ENCODE measurements around the gene EHD2.
"Not testable (repeated sequence)": the region's sequence is repeated elsewhere in the genome, so short reads cannot be mapped to it uniquely, and the experiment has no call there.

The EHD2 gene

GRCh38 chr19:47693489-47693888, 19.7 kb upstream of the EHD2 start:
- no peak for DNase-seq

GRCh38 chr19:47693903-47694302, 19.3 kb upstream of the EHD2 start:
- DNase-seq, result no peak

- no peak for DNase-seq
Observed at GRCh38 chr19:47694466-47695273, 18.6 kb upstream of the EHD2 start.

DNA sequence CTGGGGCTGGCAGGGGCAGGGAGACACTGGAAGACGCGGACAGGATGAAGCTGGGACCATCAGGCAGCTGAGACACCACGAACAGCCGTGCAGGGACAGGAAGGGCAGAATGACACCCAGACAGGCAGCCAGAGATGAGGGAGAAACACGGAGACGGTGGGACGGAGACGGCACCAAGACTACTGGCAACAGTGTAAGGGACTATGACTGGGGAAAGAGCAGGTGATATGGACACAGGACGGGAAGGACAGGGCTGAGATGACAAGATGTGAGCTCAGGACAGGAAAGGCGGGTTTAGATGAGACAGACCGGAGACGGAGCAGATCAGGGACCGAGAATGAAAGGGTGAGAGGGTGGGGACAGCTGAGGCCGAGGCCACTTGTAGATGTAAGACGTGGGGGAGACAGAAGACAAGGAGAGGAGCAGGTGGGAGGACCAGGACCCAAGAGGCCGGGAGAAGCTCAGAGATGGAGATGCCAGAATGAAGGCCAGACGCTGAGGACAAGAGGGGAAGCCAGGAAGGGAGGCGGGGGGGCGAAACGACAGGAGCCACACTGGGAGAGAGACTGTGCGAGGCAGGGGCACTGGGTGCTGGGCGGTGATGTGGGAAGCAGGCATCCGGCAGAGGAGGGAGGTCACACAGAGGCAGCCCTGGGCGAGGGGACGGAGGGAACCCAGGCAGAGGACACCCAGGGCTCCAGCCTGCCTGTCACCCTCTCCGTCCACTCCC, 17.5 kb upstream of the EHD2 start:
- DNase-seq, result no peak

- DNase-seq, result no peak
Observed at GRCh38 chr19:47696635-47697034, 16.6 kb upstream of the EHD2 start.

DNA sequence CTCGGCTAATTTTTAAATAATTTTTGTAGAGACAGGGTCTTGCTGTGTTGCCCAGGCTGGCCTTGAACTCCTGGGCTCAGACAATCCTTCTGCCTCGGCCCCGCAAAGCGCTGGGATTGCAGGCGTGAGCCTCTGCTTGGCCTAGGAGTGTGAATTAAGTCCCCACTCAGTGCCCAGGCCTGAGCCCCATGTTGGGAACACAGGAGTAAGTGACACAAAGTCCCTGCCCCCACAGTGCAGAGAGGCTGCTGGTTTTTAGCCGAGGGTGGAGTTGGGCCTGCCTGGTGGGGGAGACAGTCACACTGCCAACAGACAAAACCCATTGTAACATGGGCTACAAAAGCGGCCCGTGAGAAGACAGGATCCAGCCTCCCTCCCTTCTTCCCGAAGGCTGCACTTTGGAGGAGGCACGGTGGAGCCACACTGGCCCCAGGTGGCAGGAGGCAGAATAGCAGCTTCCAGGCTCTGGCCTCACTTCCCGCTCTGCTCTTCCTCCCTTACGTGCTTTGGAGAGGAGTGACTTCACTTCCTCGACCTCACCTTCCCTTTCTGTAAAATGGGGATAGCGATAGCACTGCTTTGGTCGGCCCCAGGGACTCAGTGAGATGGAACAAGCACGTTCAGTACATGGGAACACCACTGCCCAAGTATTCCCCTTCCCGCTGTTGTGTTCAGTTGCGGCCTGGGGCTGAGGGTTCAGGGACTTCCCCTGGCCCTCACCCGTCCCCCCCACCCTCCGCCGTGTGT, 15.2 kb upstream of the EHD2 start:
- DNase-seq, result peak; percentile 53 to 56

- no peak for DNase-seq
Observed at GRCh38 chr19:47698631-47699359, 14.4 kb upstream of the EHD2 start.

- peak; percentile 48 to 61 for DNase-seq
Observed at GRCh38 chr19:47699360-47699917, 13.8 kb upstream of the EHD2 start.

DNA sequence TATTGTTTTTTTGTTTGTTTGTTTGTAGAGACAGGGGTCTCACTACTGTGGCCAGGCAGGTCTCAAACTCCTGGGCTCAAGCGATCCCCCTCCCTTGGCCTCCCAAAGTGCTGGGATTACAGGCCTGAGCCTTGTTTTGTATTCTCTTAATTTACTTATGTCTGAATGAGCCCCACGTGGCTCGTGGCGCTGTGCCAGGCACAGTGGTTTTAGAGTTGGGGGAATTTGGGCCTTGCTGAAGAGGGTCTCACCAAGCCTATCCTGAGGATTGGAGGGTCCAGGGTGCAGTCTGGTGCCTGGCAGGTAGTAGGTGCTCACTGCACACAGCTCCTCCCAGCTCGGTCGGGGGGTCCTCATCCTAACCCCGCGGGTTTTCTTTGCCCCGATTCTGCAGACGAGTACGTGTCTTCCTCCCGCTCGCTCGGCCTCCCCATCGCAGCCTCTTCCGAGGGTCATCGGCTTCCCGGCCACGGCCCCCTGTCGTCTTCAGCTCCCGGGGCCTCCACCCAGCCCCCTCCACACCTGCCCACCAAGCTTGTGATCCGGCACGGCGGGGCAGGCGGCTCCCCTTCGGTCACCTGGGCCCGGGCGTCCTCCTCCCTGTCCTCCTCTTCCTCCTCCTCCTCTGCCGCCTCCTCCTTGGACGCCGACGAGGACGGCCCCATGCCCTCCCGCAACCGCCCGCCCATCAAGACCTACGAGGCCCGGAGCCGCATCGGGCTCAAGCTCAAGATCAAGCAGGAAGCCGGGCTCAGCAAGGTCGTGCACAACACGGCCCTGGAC, 12.1 kb upstream of the EHD2 start:
- DNase-seq, result no peak

GRCh38 chr19:47701717-47702552, 11.3 kb upstream of the EHD2 start:
- DNase-seq, result no peak

GRCh38 chr19:47702671-47703070, 10.6 kb upstream of the EHD2 start:
- no peak for DNase-seq

GRCh38 chr19:47703301-47703700, 9.9 kb upstream of the EHD2 start:
- no peak for DNase-seq

DNA sequence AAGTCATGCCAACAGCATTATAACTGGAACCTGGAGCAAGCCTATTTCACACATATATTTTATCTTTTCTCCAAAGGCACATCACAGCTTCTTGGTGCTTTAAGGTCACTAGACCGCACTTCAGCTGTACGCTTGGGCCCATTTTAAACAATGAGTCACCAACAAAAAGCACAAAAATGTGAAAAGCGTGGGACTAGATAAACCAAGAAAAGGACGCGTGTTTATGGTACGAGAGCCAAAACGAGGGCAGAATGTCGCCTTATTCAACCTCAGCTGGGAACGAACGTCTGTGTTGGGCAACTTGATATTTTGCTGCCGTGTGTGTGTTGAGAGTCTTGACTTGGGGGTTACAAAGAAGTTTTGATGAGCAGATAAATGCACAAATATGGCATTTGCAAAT, 9.2 kb upstream of the EHD2 start:
- no peak for DNase-seq

DNA sequence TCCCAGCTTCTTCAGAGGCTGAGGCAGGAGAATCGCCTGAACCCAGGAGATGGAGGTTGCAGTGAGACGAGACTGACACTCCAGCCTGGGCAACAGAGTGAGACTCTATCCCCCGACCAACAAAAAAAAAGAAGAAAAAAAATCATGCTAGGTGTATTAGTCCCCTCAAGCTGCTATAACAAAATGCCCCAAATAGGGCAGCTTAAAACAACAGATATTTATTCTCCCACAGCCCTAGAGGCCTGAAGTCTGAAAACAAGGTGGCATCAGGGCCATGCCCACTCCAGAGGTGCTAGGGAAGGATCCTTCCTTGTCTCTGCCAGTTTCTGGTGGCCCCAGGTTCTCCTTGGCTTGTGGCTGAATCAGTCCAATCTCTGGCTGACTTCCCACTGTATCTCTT, 8.6 kb upstream of the EHD2 start:
- DNase-seq, result no peak

- peak; percentile 75 to 79 for DNase-seq
Observed at GRCh38 chr19:47707135-47707925, 5.9 kb upstream of the EHD2 start.

- DNase-seq, result no peak
Observed at GRCh38 chr19:47711652-47712242, 1.5 kb upstream of the EHD2 start.

DNA sequence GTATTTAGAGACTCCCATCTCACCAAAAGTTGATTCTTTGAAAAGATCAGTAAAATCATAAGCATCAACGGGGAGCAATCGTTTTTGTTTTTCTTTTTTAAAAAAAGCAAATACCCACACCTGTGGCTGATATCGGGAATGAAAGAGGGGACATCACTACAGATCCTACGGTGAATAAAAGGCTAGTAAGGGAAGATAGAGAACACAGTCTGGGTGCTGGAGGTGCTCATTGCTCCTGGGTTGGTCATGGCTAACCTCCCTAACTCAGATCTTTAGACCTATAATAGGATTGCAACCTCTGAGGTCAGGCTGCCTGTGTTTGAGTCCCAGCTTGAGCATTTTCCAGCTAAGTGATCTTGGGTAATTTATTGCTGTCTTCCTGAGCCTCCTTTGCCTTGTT, 1.1 kb downstream of the EHD2 start:
- DNase-seq, result no peak

- DNase-seq, result not testable (repeated sequence)
Observed at GRCh38 chr19:47714855-47715254, 1.6 kb downstream of the EHD2 start.

GRCh38 chr19:47716270-47716937, 3.2 kb downstream of the EHD2 start:
- DNase-seq, result no peak
